GM21381 (cell line): ENCODE data around the gene RNF145.

Experiments used
- ATAC-seq: cut with Tn5 transposase; IDR thresholded peaks from one replicate; pipeline ENCODE4 v1.9.1; 2021; ENCODE audit warnings: mild to moderate bottlenecking, moderate library complexity; ENCODE audit not compliant: unreplicated experiment

RNF145 gene

DNA sequence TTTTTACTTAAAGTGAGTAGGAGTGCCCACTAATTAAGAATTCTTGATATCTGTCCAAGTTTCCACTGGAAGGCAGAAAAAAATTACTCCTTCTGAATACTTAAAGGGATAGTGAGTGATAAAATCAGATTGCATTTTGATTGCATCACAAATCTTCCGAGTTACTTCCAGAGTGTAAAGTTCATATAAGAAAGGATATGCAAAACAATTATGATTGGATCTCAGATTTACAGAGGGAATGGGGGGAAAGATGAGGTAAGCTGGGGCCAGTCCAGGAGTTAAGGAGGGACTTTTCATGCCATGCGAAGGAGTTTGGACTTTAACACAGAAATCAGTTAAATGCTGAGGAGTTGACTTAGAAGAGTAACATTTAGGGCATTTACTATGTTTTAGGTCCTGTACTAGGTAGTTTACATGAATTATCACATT lies 9.3 kb upstream of the RNF145 start:
- ATAC-seq: no peak

DNA sequence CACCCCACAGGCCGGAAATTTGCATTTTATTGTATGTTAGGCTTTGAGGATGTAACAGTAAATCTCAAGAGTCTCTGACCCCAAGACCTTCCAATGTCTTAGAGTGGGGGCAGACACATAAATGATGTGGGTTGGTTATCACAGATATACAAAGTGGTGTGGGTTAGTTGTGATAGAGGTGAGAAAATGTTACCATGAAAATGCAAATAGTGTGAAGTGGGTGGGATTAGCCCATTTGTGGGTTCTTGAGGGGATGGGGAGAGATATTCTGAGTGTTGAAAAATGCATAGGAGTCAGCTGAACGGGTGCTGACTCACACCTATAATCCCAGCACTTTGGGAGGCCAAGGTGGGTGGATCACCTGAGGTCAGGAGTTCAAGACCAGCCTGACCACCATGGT lies 7.9 kb upstream of the RNF145 start:
- ATAC-seq: no peak

DNA sequence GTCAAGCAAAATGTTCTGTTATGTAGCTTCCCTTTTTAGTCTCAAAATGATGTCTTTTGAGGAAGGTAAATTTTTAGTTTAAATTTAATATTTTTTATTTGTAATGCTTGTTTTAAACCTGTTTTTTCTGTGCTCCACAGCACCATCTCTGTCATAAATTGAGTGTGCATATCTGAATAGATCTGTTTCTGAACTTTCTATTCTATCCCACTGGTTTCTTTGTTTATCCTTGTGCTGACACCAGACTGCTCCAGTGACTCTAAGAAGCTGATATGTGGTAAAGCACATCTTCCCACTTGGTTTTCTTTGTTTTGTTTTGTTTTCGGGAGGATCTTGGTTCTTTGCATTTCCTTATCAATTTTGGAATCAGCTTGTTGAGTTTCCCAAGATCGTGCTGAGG lies 7.1 kb upstream of the RNF145 start:
- no peak for ATAC-seq

DNA sequence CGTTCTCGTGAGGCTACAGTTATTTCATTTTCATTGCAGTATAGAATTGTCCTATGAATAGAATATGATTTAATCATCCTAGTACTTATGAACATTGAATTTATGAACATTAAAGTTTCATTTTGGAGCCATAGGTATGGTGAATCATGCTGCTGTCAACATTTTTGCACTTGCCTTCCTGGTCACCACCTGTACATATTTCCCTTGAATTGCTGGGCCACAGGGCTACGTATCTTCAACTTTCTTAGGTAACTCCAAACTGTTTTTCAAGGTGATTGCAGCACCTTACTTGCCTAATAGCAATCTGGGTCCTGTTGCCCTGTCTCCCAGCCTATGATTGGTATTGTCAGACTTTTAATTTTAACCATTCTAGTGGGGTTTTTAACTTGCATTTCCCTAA lies 6.5 kb upstream of the RNF145 start:
- no peak for ATAC-seq

DNA sequence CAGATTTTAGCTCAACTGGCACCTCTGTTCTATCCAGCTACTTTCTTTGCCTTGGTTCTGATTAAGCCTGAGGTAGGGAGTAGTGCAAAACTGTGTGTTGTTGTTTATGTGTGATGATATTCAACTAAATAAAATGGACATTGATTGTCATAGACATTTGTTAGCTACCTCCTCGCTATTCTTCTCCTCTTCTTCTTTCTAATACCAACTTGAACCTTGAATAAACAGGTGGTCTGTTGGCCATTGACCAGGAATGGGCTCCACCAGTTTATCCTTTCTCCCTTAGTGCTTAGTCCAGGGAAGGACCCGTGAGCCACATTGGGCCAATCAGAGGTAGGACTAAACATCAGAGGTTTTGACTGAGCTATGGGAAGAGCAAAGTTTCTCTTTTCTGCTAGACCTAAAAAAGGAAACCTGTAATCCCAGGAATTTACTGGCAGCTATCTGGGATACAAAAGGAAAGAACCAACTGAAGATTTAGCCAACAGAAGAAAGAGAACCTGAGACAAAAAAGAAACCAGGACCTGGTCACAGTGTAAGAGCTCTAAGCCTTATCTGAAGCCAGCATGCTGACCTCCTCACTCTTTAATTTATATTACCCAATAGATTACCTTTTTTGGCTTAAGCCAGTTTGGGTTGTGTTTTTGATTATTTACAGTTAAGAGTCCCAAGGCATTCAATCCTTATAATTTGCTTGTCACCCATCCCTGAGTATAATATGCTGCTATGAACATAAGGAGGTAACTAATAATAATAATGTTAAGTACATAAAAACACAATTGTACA lies 5.3 kb upstream of the RNF145 start:
- no peak for ATAC-seq

DNA sequence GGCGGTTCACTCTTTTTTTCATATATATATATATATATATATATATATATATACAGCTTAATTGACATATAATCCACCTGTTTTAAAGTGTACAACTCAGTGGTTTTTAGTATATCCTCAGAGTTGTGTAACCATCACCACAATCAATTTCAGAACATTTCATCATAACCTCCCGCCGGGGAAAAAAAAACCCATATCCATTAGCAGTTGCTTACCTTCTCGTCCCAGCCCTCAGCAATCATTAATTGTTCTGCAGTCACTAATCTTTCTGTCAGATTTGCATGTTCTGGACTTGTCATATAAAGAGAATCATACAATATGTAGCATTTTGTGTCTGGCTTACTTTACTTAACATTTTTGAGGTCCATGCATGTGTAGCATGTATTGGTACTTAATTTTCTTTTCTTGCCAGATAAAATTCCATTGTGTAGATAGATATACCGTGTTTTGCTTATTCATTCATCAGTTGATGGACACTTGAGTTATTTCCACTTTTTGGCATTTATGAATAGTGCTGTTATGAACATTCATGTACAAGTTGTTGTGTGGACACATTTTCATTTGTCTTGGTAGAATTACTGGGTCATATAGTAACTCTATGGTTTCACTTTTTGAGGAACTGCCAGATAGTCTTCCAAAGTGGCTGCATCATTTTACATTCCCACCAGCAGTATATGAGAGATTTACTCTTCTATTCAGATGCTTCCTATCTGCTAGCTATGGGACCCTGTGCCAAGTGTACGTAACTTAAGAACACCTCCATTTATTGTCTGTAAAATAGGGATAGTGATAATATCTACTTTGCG lies 3.5 kb upstream of the RNF145 start:
- ATAC-seq: no peak

DNA sequence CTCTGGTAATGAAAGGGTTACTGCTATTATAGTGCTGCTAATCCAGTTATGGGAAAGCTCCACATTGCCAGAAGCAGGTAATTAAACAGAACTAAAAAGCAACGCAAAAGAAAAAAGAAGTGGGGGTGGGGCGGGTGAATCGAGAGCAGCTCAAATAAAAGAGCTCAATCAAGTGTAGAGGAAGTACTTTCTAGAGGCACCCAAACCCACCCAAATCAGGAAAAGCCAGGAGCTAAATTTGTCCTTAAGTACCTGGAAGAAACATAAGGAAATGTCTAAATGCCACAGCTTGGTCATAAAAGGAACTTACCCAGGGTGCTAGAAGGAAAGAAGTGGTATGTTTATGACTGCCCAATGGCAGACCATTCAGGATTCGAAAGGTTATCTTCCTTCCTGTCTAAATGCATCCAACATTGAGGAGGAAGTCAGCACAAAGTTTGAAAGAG lies 2.4 kb upstream of the RNF145 start:
- no peak for ATAC-seq

DNA sequence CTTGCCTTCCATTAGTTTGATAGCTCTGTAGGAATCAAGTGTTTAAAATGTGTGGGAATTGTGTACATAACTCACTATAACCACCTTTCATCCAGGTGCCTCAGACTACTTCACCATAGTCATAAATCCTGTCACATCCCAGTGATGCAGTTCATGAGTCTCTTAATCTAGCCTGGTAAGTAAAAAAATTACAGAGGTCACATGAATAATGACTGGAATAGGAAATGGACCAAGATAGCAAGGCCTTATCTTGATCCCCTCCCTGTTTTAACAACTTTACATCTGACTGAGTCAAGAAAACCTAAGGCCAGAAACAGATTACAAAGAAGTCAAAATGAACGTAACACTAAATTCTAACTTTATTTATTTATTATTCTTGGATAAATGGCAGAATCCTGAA lies 1.5 kb upstream of the RNF145 start:
- no peak for ATAC-seq

DNA sequence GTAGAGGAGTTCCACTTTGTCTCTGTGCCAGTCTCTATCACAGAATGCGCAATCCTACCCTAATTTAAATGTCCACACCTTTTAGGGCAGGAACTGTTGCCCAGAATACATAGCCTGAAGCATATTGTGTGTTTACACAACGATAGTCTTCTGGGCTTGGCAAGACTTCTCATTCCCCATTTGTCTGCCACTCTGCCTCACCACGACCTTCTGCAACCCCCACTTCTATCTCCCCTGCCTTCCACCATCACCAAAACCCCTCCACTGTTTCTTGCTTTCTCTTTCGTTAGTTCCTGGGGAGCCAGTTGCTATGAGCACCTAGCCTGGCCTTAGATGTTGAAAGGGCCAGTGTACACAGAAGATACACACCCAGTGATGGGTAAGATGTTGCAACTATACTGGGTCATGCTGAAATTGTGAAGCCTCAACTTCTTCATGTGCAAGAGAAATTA lies 883 bp upstream of the RNF145 start:
- no peak for ATAC-seq

DNA sequence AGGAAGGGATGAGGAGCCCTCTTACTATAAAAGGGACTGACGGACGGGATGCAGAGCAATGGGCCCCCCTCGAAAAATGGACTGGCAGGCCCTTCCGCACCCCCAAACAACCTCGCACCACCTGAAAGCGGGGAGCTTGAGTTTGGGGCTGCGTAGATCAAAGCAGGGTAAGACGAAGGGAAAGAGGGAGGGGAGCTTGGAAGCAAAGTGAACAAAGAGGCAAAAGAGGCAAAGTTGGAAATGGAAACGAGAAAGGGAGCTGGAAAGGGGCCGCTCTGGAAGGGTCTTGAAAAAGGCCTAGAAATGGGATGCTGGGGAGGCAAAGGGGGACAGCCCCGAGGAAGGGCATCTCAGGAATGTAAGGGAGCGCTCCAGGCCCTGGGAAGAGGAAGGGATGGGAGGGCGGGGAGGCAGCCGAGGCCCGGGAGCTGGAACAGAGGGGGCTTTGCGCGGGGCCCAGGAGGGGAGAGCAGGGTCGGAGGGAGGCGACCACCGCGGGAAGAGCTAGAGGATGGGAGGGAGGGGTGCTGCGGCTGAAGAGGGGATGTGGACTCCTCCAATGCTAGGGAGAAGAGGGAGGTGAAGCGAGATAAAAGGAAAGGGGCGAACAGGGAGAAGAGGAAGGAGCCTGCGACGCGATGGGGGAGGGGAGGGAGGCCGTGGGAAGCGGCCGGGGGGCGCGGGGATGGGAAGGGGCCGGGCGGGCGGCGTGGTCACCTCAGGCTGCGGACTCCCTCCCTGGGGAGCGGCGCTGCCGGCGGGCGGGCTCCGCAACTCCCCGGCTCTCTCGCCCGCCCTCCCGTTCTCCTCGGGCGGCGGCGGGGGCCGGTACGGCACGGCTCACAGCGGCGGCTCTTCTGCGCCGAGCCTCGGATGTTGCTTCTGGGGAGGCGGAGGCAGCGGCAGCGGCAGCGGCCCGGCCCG lies 577 bp downstream of the RNF145 start:
- ATAC-seq: peak; percentile 23

DNA sequence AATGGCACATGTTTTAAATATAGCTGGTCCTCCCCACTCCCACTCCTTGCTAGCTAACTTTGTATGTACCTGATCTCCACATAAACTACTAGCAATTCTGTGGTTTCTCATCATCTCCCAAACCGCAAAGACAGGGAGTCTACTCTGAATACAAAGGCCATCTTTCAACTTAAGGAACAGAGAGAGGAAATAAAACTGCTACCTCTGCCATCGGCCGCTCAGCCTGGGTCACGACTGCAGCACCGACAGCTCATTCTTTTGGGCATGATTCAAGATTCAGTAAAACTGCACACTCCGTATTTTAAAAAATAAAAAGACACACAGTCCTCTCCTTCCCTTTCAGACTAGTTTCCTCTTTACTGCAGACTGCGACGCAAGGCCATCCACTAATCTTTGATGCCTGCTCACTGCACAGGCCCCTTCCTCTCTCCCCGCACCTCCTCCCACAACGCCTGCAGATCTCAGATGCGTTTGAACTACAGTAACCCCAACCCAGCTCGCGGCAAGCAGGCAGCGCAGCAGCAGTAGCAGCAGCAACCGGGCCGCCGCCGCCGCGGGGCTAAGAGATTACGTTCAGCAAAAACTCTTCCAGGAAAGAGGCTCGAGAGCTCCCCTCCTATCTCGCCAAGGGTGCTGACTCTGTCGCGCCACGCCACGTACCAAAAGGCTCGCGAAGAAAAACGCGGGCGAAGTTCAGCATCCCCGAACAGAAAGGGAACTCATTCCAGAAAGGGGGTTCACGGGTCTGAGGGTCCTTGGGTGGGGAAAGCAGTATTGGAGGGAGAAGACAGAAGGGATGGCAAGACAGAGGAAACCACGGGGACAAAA lies 1.5 kb downstream of the RNF145 start:
- ATAC-seq: peak; percentile 52

DNA sequence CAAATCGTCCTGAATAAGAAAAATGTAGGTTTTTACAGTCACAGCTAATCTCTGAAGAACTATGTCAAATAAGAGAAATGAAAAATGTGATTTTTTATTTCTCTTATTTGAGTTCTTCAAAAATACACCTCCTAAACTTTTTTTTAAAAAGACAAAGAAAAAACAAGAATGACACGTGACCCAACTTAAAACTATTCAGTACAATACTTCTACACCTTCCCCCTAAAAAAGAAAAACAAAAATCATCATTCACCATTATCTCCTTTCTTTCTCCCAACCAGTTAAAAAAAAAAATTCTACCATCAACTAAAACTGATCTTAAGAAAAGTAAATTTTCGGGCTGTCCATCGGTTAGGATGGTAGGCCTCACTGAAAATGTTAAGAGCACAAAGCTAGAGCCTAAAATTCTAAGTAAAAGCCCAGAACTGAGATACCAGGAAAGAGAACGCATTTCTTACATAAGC lies 2.1 kb downstream of the RNF145 start:
- ATAC-seq: peak; percentile 2

DNA sequence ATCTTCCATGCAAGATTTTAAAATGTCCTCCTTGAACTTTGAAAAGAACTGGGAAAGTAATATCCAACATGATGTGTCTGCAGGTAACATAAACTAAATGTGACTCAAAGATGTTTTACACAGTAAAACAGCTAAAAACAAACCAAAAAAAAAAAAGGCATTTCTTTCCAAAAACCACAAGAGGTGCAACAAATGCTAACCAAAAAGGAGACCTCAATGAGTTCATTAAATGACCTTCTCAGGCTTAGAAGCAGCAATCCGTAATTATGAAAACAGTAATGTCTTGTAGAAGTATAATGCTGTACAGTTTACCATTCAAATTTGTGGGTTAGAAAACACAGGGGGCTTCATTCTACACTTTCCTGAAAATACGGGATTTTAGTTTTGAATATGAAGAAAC lies 2.5 kb downstream of the RNF145 start:
- ATAC-seq: no peak

DNA sequence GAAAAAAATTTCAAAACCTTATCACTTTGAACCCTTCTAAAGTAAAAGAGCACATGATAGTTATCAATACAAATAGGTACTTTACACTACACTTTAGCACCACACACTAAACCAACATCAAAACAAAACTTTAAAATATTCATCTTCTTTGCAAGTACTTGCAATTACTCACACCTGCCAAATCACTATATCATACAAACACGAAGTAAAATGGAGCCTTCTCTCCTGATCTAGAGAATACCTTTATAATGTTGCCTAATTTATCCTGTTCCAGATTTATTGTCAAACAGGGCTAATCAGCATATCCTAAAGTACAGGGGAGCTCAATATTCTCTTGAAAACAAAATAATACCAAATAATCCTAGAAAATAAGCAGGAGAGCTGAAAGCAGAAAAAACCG lies 3.0 kb downstream of the RNF145 start:
- ATAC-seq: no peak

DNA sequence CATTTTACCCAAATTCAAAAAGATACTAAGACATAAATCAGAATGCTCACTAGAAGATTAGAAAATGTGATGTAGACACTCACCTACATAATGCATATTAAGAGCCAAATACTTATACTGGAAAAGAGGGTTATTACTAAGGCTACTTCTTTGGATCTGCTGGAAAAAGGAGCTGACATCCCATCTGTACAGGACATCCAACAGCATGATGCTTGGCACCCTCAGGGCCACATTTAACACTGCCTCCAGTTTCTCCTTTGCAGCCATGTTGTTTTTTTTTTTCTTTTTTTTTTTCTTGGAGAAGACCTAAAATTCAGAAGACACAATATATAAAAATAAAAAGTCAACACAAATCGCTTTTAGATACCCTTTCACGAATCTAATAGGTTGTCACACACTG lies 6.0 kb downstream of the RNF145 start:
- ATAC-seq: no peak

DNA sequence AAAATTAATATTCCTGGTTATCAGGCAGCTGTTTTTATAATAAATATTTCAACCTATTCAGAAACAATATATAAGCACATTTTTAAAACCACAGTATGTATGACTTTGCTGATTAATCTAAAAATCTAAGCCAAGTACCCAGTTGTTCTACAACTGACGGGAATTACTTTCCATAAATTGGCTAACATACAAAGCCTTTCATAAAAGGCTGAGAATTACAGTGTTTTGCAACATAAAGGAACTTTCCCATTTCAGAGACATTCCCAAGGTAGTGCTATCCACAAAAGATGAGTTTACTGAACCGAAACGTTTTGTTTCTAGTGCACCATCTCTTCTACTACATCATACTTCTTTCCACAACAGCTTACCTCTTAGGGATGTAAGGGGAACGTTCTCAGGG lies 7.2 kb downstream of the RNF145 start:
- ATAC-seq: no peak

DNA sequence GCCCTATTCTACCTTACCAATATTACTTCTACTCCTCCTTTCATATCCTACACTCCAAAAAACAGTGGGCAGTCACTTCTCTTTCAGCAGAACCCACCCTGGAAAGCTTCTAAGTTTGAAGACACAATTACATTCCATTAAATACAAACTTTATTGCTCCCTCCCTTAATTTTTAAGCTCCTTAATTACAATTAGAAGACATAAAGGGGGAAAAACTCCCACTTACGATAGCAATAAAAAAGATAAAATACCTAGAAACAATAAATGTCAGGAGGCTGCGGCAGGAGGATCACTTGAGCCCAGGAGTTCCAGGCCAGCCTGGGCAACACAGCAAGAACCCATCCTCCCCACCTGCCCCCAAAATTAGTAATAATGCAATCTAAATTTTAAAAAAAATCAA lies 9.6 kb downstream of the RNF145 start:
- no peak for ATAC-seq

DNA sequence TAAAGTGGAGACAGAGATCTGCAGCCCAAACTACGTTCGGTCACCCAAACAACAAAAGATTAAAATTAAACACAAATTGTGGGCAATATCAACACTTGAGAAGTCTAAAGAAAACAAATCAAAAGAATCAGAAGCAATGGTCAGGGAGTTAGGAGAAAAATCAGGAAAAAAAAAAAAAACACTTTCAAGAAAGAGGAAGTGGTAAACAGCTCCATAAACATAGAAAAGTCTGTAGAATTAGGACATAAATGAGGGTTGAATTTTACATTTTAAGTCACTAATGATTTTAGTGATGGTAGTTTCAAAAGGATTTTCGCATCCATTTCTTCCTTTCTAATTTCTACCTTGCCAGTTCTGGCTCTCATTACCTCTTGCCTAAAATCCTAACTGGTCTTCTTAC lies 10.1 kb downstream of the RNF145 start:
- no peak for ATAC-seq

DNA sequence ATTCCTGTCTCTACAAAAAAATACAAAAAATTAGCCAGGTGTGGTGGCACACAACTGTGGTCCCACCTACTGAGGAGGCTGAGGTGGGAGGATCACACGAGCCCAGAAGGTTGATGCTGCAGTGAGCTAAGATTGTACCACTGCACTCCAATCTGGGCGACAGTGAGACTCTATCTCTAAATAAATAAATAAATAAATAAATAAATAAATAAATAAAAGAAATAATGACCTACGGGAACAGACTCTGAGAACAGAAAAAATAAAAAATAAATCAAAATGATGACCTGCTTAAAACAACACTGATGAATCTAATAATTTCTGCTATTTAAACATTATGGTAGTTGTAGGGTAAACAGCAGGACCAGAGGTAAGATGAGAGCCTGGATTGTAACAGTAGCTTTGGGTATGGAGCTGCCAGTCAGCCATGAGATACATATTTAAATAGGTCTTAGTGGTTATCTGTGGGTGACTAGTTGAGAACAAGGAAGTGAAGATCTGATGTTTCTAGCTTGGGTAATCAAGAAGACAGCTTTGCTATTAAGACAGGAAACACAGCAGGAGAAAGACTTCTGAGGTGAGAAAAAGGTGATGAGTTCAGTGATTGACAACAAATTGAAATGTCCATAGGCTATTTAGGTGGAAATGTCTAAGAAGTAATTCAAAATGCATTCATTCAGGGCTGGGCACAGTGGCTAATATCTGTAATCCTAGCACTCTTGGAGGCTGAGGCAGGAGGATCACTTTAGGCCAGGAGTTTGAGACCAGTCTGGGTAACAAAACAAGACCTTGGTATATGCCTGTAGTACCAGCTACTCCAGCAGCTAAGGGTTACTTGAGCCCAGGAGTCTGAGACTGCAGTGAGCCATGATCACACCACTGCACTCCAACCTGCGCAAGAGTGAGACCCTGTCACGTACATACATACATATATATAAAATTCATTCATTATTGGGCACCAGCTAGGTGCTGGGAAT lies 11.0 kb downstream of the RNF145 start:
- ATAC-seq: peak; percentile 92
